KOPT-K1 (cell line): ENCODE data around the gene PGBD4.

ENCODE experiments used
- H3K27ac ChIP-seq: fragments of 200-600 bp; sonication (generic); 2 replicates; pipeline ENCODE4 v1.5.1; 2016; ENCODE audit warnings: antibody characterized with exemption, mild to moderate bottlenecking, low read depth, low read length; ENCODE audit not compliant: poor library complexity, severe bottlenecking
- H3K36me3 ChIP-seq: fragments of 200-600 bp; sonication (generic); 2 replicates; pipeline ENCODE4 v1.5.1; 2017; ENCODE audit warnings: antibody characterized with exemption, mild to moderate bottlenecking, low read length, moderate library complexity; ENCODE audit not compliant: insufficient read depth
- H3K9me3 ChIP-seq: fragments of 200-600 bp; sonication (generic); 2 replicates; pipeline ENCODE4 v1.5.1; 2017; ENCODE audit warnings: antibody characterized with exemption, low read length, mild to moderate bottlenecking; ENCODE audit not compliant: insufficient read depth, poor library complexity, severe bottlenecking

PGBD4 gene

GRCh38 chr15:34128898-34129297 lies 27.0 kb downstream of the PGBD4 start:
- Histone ChIP-seq H3K36me3 (no peaks in the 10 kb centered on the region), H3K27ac (no peak overlapping the region), H3K9me3 (no peaks in the 10 kb centered on the region)

- Histone ChIP-seq H3K36me3 (0 out of 2 replicates have a peak, but pooled peaks cover under 1% of the 10 kb centered on the region), H3K9me3 (no peaks in the 10 kb centered on the region), H3K27ac (no peak overlapping the region)
These were observed 31.0 kb downstream of the PGBD4 start for GRCh38 chr15:34132881-34133280.

- peaks cover 7% of the 10 kb centered on the region; the same call in 1 of the 2 replicates for H3K36me3 ChIP-seq
- no peak overlapping the region for H3K27ac ChIP-seq
- no peaks in the 10 kb centered on the region for H3K9me3 ChIP-seq
These were observed 31.6 kb downstream of the PGBD4 start for GRCh38 chr15:34133511-34133910.

GRCh38 chr15:34147371-34148140 lies 45.7 kb downstream of the PGBD4 start:
- Histone ChIP-seq H3K27ac (no peak overlapping the region), H3K36me3 (peaks cover 88% of the 10 kb centered on the region), H3K9me3 (no peaks in the 10 kb centered on the region)

GRCh38 chr15:34154725-34155204 lies 52.9 kb downstream of the PGBD4 start:
- Histone ChIP-seq H3K36me3 (peaks cover 89% of the 10 kb centered on the region), H3K9me3 (peaks cover 29% of the 10 kb centered on the region), H3K27ac (no peak overlapping the region)

- Histone ChIP-seq H3K36me3 (peaks cover 89% of the 10 kb centered on the region), H3K27ac (no peak overlapping the region), H3K9me3 (peaks cover 33% of the 10 kb centered on the region)
These were observed 54.0 kb downstream of the PGBD4 start for GRCh38 chr15:34155859-34156258.
